ENCODE results near the gene SCN1A.
"Not testable (repeated sequence)": the region's sequence is repeated elsewhere in the genome, so short reads cannot be mapped to it uniquely, and the experiment has no call there.

Gene SCN1A

DNA sequence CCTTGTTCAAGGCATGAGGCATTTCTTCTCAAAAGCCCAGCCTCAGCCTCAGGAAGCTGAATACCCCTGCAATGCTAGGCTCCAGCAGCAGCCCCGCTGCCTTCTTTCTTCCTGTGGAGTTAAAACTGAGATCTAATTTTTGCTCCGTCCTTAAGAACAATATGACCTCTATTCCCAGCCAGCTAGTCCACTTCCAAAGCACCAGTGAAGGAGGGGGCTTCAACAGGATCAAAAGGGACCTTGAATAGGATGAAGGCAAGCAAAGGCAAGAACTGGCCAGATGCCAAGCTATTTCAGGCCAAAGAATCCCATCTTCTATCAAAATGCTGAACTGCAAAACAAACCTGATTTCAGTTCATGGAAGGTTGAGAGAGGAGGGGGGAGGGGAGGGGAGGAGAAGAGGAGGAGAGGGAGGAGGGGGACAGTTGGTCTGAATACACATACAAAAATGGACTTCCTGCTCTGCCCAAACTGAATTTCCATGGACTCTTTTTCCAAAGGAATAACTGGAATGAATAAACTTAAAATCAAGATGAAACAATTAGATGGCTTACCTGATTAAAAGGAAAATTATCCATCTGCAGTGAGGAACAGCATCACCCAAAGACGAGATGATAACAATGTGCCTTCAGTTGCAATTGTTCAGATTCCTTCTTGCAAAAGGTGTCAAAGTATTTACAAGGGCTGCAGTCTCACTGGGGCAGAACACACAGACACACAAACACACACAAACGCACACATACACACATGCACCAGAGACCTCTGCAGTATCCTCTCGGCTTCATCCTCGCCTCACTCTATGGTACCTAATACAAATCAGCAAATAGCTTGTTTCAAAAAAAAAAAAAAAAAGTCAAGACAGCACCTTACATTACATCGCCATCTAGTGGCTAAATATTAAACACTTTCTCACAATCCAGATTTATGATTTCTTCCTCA lies at the start of gene SCN1A:
SCN1A (minus strand) TSS at position 804 of the 939 bp plus-strand sequence. CDS start 54,399 bp downstream, outside the sequence.
- DNase-seq (ENCODE audit: low spot score), result peak; percentile 50

DNA sequence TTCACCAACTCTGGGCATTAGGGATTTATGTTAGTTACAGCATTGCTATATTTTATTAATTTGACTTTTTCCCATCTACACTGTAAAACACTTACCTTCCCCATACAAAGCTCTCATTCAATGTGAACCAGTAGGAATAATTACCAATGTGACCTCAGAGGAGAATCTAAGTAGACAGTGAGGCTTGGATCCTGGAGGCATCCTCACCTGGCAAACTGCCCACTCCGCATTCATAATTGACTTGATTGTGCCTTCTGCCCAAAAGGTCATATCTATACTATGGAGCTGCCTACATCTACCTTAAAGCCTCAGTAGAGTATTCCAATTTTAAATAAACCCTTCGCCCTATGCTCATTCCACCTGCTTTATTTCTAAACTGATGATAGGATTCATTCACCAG lies 45.4 kb upstream of the SCN1A start:
- peak; percentile 41 for DNase-seq (ENCODE audit: low spot score)

DNA sequence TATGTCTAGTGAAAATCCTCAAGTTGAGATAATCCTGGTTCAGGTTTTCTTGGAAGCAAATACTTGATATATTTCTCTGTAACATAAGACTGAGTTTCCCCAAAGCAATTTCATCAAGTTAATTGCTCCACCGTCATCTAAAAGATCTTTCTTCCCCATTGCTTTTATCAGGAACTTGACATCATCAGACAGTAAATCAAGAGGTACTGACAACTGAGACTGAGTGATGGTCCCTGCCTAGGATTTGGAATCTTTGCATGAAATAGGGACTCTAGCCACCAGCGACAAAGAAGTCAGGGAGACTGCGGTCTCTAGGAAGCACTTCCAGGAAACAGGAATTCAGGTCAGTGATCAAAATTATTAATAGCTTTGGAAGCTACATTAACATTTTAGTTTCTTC lies 43.4 kb upstream of the SCN1A start:
- no peak for DNase-seq (ENCODE audit: low spot score)

DNA sequence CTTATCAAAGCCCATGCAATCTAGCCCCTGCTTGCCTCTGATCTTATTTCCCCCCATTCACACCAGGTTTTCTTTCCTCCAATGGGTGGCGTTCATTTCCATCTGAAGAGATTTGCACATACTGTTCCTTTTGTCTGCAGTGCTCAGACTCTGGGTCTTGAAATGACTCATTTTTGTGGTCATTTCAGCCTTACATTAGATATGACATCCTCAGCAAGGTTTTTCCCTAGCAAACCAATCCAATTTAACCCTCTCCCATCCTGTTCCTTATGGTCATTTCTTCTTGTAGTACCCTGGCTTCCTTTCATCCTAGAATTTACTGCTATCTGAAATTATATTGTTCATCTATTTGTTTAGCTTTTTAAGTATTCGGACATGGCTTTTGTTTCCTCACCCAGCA lies 42.5 kb upstream of the SCN1A start:
- DNase-seq (ENCODE audit: low spot score), result no peak

DNA sequence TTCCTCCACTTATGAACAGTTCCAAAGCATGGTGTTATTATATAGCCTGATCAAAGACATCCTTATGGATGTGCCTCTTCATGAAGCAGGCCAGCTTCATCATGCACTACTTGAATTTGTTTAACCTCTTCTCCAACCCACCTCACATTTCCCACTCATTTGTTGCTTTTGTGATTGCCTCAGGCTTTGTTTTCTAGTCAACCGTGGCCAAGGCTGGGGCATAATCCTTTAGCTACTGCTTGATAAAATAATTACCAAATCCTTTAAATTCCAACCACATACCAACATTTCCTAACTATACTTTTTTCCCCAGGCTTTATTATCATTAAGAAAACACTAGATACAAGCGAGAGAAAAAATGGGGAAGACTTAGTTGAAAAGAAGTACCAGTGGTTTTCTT lies 39.6 kb upstream of the SCN1A start:
- DNase-seq (ENCODE audit: low spot score), result no peak

- no peak for DNase-seq (ENCODE audit: low spot score)
Measured at GRCh38 chr2:166163775-166164174, 36.0 kb upstream of the SCN1A start.

DNA sequence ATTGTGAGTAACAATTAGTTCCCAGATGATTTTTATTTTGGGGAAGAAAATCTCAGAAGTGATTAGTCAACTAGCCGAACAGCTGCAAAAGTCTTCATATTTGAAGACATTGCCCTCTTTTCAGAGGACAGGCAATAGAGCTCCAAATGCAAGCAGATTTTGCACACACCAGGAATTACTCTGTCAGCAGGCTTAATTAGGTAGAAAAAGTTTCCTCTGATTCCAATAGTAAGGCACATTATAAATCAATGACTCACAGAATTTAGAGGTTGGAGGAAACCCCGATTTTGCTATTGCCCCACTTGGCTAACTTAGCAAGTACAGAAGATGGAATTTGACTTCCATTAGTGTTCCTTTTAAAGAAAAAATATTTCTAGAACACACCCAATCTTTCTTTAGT lies 30.7 kb upstream of the SCN1A start:
- no peak for DNase-seq (ENCODE audit: low spot score)

- DNase-seq (ENCODE audit: low spot score), result no peak
Measured at GRCh38 chr2:166157578-166157977, 29.8 kb upstream of the SCN1A start.

DNA sequence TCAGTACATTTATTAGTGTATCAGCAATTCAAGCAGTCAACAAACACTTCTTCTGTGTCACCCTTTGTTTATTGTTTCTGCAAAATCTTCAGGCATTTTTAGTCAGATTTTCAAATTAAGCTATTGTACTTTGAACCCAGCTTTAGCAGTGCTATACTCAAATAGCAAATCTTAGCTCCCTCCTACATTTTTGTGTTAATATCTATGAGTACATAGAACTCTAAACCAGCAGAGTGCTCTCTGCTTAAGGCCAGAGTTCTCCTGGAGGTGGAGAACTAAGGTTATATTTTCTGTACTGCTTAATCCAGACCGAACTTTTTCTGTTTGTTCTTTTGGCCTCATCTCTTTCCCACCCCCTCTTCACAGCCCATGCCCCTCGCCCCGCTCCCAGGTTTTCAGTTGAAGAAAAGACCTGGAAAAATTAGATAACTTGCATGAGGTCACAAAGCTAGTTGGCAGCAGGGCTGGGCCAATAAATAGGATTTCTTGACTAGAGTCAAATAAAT lies 29.2 kb upstream of the SCN1A start:
- no peak for DNase-seq (ENCODE audit: low spot score)

DNA sequence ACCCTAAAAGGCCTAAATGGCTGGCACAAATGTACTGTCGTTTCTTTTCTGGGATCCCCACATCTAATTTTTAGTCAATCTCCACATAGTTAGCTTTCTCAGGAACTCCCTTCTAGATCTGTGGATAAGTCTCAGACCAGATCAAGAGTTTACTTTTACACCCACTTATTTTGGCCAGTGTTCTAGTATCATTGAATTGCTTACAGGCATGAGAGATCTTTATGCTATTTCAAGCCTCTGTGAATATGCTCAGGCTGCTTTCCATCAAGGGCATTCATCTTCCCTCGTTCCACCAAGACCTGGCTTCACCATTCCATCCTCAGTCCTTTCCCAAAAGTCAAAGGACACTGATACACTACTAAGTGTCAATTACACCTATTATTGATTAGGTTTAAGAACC lies 27.8 kb upstream of the SCN1A start:
- no peak for DNase-seq (ENCODE audit: low spot score)

DNA sequence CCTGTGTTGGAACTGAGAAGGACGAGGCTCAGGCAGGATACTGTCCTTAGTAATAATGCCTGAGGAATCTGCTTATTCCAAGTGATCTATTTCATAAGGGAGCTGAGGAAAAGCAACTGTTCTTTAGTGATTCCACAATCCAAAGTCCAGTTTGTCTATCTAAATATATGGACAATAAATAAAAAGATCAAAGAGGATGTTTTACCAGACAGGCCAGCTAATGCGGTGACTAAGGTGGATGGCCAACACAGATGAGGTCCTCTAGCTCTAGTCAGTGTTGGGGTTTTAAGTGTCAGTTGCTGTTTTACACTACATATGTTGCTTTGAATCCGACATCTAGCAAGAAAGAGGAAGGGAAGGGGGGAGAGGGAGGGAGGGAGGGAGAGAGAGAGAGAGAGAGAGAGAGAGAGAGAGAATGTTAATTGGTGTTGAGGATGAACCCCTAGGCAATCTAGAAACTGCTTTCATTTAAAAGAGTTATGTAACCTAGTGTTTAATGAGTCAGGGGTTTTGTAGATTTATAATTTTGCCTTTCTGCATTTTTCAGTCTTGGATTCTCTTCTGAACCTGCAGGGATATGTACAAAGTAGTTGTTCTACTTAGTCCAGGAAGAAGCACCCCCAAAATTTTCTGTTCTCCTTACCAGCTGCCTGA lies 27.0 kb upstream of the SCN1A start:
- no peak for DNase-seq (ENCODE audit: low spot score)

DNA sequence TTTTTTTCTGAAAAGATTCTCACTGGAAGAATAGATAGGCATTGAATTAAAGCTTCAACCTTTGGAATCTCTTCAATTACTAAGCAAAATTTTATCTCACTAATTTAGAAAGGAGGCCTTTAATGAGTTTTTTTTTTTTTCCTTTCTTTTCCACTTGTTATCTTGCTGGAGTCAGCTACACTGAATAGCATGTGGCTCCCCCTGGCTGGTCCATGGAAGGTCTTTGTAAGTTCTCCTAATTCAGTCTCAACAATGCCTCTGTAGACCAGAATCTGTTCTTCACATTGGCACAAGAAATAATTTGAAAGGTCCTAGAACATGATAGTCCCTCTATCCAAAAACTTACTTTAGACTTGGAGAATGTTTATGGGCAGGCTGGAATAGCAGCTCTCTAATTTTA lies 24.2 kb upstream of the SCN1A start:
- no peak for DNase-seq (ENCODE audit: low spot score)

DNA sequence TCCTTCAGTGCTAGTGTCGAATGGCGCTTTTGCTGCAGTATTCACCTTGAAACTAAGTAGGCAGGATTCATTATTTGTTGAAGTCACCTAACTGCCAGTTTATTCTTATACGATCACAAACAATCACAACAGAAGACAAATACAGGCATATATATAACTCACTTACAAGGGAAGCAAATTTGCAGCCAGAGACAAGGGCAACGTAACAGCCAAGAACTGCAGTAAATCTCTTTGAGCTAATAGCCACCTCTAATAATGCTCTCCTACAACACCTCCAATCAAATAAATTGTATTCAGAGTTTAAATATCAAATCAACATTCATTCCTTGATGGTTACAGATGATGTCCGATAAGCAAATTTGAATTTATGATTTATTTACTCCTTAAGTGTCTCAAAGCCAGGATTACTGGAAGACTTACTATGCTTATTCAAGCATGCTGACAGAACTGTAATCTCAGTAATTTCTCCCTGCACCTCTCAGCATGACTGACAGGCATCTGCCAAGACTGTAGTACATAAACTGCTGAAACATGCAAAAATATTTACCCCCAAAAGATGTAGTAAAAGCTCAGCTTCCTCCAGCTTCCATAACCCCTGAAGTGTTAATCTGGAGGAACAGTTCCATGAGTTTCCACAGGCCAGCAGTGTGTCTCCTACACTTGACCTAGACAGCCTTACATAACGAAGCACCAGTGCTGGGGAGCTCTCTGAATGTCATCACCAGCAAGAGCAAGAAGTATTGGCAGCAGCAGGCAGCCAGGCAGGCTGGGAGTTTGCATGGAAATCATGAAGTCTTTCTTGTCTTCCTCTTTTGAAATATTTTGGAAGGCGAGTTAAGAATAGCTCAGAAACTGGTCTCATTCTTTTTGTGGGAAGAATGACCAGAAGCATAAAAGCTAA lies 20.9 kb upstream of the SCN1A start:
- no peak for DNase-seq (ENCODE audit: low spot score)

GRCh38 chr2:166147883-166148282 lies 20.1 kb upstream of the SCN1A start:
- DNase-seq (ENCODE audit: low spot score), result no peak

DNA sequence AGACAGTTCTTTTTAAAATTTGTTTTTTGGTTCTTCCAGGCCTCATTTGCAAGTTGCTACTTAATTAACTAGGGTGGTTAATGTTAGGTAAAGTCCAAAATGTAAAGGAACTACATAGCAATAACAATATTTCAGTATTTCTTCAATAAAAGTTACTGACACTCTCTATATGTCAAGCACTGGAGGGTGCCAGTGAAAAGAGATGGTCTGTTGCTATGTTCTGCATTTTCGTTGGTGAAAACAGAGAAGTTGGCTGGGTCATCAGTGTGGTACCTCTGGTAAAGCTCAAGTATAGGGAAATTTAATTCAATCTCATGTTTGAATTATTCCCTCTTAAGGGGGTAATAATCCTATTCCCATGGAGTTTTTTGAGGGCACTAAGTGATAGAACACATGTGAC lies 16.3 kb upstream of the SCN1A start:
- no peak for DNase-seq (ENCODE audit: low spot score)

DNA sequence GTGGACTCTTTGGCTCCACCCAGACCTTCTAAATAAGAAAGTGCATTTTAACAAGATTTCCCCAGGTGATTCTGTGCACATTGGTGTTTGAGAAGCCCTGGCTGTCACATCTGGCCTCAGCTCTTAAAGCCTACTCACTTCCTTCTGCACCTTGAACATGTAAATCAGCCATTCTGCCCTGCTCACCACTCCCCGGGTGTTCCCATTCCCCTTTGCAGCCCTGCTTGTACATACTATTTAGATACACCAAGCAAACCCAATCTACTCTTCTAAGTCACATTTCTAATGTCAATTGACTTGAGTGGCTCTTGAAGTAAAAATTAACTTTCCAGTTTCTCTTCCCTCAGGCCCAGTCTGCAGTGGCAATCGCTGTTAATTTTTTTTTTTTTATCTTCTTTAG lies 13.1 kb upstream of the SCN1A start:
- no peak for DNase-seq (ENCODE audit: low spot score)

DNA sequence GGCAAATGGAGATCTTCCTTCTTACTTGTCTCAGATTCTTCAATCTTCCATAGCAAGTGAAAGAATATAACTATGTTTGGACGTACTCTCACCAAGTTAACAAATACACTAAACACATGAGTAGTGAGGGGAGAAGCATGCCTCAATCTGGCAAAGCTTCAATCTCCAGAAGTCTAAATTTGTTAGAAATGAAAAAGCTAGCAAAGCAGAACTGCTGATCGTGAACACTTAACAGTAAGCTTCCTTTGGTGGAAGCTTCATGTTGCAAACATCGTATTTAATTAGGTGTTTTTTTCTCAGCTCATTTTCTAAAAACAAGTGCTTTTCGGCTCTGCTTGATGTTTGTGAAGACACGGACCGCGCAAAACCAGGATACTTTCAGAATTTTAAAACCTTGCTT lies 12.7 kb upstream of the SCN1A start:
- DNase-seq (ENCODE audit: low spot score), result no peak

DNA sequence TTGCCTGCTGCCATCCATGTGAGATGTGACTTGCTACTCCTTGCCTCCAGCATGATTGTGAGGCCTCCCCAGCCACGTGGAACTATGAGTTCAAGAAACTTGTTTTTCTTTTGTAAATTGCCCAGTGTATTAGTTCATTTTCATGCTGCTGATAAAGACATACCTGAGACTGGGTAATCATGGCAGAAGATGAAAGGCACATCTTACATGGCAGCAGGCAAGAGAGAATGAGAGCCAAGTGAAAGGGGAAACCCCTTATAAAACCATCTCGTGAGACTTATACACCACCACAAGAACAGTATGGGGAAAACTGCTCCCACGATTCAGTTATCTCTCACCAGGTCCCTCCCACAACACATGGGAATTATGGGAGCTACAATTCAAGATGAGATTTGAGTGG lies 11.7 kb upstream of the SCN1A start:
- DNase-seq (ENCODE audit: low spot score), result not testable (repeated sequence)

DNA sequence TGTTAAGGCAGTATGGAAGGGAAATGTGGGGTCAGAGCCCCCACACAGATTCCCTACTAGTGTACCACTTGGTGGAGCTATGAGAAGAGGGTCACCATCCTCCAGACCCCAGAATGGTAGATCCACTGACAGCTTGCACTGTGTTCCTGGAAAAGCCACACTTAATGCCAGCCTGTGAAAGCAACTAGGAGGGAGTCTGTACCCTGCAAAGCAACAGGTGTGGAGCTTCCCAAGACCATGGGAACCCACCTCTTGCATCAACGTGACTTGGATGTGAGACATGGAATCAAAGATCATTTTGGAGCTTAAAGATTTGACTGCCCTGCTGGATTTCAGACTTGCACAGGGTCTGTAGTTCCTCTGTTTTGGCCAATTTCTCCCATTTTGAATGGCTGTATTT lies 10.8 kb upstream of the SCN1A start:
- DNase-seq (ENCODE audit: low spot score), result no peak

DNA sequence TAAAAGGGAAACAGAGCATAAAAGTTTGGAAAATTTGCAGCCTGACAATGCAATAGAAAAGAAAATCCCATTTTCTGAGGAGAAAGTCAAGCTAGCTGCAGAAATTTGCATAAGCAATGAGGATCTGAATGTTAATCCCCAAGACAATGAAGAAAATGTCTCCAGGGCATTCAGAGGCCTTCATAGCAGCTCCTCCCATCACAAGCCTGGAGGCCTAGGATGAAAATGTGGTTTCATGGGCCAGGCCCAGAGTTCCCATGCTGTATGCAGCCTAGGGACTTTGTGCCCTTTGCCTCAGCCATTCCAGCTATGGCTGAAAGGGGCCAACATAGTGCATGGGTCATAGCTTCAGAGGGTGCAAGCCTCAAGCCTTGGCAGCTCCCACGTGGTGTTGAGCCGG lies 10.3 kb upstream of the SCN1A start:
- DNase-seq (ENCODE audit: low spot score), result no peak

GRCh38 chr2:166137331-166137730 lies 9.5 kb upstream of the SCN1A start:
- no peak for DNase-seq (ENCODE audit: low spot score)

DNA sequence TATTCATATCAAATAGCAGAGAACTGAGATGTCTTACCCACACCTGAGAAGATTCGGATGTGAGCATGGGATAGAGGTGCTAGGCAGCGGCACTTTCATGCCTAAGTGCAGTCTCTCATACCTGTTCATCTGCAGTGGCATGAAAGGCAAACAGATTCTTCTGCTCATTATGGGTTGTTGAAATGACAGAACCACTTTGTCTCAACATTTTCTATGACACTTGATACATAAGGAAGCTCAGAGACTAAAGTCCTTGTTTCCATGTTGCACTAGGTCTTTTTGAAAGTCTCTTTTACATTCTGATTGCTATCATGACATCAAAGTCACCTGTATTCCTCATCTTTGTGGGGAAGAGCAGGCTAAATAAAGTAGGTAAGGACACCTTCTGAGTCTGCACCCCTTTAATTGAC lies 8.0 kb upstream of the SCN1A start:
- DNase-seq (ENCODE audit: low spot score), result no peak
